MM.1S (cell line): Measurements from ENCODE around the gene CCDC148.

ENCODE experiments used
- EZH2 ChIP-seq: fragments of 300-600 bp; sonication (generic); optimal IDR thresholded peaks from 2 replicates; pipeline ENCODE3; 2017; ENCODE audit warnings: low read depth, mild to moderate bottlenecking, antibody characterized with exemption, low read length, mixed read lengths
- TF ChIP-seq, protein P1 (sequence below): fragments of 300-600 bp; sonication (generic); IDR thresholded peaks from 2 replicates; pipeline ENCODE4 v1.5.1; 2016; ENCODE audit warnings: antibody characterized with exemption, low read length, mixed read lengths

DNA sequence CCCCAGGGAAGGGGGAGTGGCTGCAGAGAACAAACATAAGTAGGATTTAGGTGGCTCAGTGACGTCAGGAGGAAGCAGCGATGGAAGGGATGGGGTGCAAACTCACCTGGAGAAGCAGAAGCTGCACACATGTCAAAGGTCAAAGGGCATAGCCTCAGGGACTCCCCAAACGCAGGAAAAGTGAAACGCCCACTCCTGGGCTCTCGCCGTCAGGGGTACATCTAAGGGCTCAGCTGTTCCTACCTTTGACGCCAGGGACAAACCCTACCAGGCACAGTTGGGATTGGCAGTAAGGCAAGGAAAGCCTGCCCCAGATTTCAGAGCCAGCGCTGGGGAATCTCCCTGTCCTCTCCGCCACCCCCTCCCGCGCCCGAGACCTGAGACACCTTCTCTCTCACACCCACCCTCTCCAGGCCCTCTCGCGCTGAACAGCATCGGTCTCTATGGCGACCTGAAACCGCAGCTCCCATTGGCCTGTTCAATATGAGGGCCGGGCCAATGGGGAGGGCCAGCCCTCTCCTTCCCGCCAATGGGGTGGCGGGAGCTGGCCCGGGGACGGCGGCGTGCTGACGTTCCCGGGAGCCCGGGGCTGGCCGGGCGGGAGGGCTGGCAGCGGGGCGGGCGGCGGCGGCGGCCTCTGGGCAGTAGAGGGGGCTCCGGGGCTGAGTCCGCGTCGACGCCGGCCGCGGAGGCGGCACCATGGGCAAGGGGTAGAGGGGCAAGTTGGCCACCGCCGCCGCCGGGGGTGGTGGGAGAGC, at the start of gene CCDC148, which contains the start of gene PKP4:
- TF ChIP-seq, protein P1, sequence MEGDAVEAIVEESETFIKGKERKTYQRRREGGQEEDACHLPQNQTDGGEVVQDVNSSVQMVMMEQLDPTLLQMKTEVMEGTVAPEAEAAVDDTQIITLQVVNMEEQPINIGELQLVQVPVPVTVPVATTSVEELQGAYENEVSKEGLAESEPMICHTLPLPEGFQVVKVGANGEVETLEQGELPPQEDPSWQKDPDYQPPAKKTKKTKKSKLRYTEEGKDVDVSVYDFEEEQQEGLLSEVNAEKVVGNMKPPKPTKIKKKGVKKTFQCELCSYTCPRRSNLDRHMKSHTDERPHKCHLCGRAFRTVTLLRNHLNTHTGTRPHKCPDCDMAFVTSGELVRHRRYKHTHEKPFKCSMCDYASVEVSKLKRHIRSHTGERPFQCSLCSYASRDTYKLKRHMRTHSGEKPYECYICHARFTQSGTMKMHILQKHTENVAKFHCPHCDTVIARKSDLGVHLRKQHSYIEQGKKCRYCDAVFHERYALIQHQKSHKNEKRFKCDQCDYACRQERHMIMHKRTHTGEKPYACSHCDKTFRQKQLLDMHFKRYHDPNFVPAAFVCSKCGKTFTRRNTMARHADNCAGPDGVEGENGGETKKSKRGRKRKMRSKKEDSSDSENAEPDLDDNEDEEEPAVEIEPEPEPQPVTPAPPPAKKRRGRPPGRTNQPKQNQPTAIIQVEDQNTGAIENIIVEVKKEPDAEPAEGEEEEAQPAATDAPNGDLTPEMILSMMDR = no peak
- no peak for TF ChIP-seq EZH2
